ENCODE measurements around the gene PDCD4. TPM values are rescaled to one million over a fixed set of nuclear protein-coding genes. Genes with fewer than 3 reads are reported as not detected.

PDCD4 gene
- total and polyA plus RNA-seq, 10 of the 15 experiments (the other 5 are each of a cell fraction or from before 2014, with no cell fraction given), result 101 to 372 (median 171) TPM

DNA sequence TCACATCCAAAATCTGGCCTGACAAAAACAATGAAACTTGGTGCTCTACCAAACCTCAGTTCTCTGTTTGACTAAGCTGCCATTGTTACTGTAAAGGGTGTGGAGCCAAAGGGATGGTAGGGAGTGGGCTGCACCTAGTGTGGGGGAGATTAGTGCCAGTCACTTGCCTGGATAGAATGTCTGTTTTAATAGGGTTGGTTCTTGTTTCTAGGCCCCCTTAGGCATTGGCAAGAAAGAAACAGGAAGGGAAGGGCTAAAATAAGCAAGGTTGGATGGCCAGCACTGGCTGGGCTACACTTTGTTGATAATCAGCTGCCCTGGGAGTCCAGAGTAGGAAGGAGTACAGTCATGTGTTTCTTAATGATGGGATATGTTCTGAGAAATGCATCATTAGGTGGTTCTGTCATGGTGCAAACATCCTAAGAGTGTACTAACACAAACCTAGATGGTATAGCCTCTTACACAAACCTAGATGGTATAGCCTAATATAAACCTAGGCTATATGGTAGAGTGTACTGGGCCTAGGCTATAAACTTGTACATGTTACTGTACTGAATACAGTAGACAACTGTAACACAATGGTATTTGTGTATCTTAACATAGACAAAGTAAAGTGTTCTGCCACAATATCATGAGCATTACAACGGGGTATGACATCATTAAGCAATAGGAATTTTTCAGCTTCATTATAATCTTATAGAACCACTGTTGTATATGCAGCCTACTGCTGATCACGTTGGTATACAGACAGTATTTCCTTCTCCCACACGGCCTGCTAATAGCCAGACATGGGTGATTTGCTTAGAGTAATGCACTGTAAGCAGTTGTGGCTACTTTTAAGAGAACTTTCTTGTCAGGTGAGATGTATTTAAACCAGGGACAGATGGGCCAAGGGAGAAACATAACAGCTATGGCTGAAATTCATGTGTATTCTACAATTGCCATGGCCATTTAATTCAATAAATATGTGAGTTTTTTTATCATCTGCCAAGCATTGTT is 31.9 kb downstream of the PDCD4 start (continued):
- TF ChIP-seq, protein P1, sequence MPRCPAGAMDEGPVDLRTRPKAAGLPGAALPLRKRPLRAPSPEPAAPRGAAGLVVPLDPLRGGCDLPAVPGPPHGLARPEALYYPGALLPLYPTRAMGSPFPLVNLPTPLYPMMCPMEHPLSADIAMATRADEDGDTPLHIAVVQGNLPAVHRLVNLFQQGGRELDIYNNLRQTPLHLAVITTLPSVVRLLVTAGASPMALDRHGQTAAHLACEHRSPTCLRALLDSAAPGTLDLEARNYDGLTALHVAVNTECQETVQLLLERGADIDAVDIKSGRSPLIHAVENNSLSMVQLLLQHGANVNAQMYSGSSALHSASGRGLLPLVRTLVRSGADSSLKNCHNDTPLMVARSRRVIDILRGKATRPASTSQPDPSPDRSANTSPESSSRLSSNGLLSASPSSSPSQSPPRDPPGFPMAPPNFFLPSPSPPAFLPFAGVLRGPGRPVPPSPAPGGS (IDR thresholded peaks at IDR 0.05; ENCODE audit: borderline replicate concordance, insufficient read depth, low read depth, low read length, poor library complexity, severe bottlenecking), result no peak
- TF ChIP-seq TCF7 (IDR thresholded peaks at IDR 0.05; ENCODE audit: borderline replicate concordance), result no peak
- TF ChIP-seq CHD2 (IDR thresholded peaks at IDR 0.05; ENCODE audit: borderline replicate concordance, low read depth, low read length), result no peak
- 0 out of 2 replicates have a peak, but pooled peaks have one; percentile 5 for TF ChIP-seq MTA3 (IDR thresholded peaks at IDR 0.05; ENCODE audit: borderline replicate concordance, low read length)
- TF ChIP-seq, protein P2, sequence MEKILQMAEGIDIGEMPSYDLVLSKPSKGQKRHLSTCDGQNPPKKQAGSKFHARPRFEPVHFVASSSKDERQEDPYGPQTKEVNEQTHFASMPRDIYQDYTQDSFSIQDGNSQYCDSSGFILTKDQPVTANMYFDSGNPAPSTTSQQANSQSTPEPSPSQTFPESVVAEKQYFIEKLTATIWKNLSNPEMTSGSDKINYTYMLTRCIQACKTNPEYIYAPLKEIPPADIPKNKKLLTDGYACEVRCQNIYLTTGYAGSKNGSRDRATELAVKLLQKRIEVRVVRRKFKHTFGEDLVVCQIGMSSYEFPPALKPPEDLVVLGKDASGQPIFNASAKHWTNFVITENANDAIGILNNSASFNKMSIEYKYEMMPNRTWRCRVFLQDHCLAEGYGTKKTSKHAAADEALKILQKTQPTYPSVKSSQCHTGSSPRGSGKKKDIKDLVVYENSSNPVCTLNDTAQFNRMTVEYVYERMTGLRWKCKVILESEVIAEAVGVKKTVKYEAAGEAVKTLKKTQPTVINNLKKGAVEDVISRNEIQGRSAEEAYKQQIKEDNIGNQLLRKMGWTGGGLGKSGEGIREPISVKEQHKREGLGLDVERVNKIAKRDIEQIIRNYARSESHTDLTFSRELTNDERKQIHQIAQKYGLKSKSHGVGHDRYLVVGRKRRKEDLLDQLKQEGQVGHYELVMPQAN (conservative IDR thresholded peaks at IDR 0.05), result no peak
- TF ChIP-seq, protein P3, sequence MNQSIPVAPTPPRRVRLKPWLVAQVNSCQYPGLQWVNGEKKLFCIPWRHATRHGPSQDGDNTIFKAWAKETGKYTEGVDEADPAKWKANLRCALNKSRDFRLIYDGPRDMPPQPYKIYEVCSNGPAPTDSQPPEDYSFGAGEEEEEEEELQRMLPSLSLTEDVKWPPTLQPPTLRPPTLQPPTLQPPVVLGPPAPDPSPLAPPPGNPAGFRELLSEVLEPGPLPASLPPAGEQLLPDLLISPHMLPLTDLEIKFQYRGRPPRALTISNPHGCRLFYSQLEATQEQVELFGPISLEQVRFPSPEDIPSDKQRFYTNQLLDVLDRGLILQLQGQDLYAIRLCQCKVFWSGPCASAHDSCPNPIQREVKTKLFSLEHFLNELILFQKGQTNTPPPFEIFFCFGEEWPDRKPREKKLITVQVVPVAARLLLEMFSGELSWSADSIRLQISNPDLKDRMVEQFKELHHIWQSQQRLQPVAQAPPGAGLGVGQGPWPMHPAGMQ (IDR thresholded peaks at IDR 0.05; ENCODE audit: borderline replicate concordance), result no peak
- peak; percentile 85 for TF ChIP-seq IRF4 (IDR thresholded peaks at IDR 0.05; ENCODE audit: low read depth, low read length)
- TF ChIP-seq ASH2L (IDR thresholded peaks at IDR 0.05; ENCODE audit: borderline replicate concordance, low read depth), result no peak
- TF ChIP-seq EZH2 (IDR thresholded peaks at IDR 0.05; ENCODE audit: borderline replicate concordance, control insufficient read depth, low read depth, low read length), result no peak
- TF ChIP-seq YY1 (IDR thresholded peaks at IDR 0.05; ENCODE audit: low read depth, low read length), result no peak

Measured in GM12878 (cell line).